Lung microvascular endothelial cell (primary cell): ENCODE data around the gene SFMBT1. TPM values are rescaled to one million over a fixed set of nuclear protein-coding genes. Genes with fewer than 3 reads are reported as not detected.

Experiments
- DNase-seq, 2 donors: peaks; one replicate each; pipeline versions ENCODE4 v3.0.0 to v3.0.0-alpha.2; 2010; ENCODE audit warnings: low read depth in 2 of 2
- total RNA-seq: library from RNA; depleted of rRNA; stranded (reverse); fragments of >200 nt; gene quantifications from 2 replicates; pipeline ENCODE4 v1.2.1, GENCODE V29; 2014

Gene SFMBT1
- total RNA-seq, 1 donor from 2014 or later, result 1.6 TPM

DNA sequence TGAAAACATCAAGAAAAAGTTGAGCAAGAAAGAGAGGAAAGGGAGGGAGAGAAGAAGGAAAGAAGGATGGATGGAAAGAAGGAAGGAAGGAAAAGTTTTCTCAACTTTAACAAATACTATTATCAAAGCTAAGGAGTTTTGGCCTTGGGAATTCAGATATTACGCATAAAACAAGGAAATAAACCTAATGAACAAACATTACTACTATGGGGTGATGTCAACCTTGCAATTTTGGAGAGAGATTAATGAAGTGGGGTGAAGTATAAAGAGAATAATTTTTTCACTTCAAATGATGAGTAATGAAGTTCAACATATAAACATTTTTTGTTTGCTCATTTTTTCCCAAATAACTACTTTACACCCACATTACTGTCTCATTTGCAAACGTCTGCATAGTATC, 55.2 kb downstream of the SFMBT1 start:
- no peak for DNase-seq

DNA sequence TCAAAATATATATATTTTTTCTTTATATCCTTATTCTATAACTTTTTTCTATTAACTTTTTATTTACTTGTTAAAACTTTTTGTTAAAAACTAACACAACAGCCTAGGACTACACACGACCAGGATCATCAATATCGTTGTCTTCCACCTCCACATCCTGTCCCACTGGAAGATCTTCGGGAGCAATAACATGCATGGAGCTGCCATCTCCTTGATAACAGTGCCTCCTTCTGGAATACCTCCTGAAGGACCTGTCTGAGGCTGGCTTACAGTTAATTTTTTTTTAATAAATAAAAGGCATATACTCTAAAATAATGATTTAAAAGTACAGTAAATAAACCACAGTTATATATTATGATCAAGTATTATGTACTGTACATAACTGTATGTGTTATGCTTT, 58.9 kb downstream of the SFMBT1 start:
- peak; percentile 53 to 66 for DNase-seq

DNA sequence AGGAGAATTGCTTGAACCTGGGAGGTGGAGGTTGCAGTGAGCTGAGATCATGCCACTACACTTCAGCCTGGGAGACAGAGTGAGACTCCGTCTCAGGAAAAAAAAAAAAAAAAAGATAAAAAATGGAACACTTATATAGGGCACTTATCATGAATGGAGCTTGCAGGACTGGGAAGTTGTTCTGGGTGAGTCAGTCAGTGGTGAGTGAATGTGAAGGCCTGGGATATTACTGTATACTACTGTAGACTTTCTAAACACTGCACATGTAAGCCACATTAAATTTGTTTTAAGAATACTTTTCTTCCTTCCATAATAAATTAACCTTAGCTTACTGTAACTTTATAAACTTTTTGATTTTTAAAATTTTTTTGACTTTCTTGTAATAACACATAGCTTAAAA, 59.8 kb downstream of the SFMBT1 start:
- DNase-seq, result peak in 1 of 2 donors; percentile 5

DNA sequence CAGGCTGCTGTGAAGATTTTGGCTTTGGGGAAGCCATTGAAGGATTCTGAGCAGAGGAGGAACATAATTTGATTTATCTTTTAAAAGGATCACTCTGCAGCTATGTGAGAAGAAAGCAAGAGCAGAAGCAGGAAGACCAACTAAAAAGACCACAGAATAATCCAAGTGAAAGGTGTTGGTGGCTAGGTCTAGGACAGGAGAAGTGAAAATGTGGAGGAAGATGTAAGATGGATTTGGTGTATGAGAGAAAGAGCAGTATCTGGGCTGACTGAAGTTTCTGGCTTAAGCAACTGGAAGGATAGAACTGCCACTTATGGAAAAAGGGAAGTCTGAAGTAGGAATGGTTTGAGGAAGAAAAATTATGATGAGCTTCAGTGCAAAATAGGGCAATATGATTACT, 62.0 kb downstream of the SFMBT1 start:
- DNase-seq, result no peak

DNA sequence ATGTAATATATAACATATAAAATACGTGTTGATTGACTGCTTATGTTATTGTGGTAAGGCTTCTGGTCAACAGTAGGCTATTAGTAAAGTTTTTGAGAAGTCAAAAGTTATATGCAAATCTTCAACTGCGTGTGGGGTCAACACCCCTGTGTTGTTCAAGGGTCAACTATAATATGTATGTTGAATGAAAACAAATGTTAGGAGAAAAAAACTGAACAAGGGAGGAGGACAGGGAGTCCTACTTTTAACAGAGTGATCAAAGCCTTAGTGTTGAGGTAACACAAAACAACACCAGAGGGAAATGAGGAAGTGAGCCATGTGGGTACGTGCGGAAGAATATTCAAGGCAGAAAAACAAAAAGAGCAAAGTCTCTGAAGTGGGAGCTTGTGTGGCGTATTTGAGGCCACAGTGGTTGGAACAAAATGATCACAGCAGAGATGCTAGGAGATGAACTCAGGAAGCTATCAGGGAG, 62.5 kb downstream of the SFMBT1 start:
- DNase-seq, result no peak

DNA sequence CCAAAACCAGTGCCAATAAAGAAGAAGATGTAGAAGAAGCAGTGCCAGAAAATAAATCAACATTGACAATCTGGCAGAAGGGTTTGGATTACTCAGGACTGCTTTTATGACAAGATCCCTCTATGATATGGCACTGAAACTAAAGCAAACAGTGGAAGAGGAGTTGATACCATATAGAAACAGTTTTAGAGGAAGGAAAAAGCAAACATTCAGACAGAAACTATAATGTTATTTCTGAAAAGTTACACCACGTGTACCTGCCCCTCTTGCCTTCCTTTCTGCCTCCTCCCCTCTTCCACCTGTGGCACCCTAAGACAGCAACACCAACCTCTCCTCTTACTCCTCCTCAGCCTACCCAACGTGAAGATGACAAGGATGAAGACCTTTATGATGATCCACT, 63.0 kb downstream of the SFMBT1 start:
- DNase-seq, result no peak

DNA sequence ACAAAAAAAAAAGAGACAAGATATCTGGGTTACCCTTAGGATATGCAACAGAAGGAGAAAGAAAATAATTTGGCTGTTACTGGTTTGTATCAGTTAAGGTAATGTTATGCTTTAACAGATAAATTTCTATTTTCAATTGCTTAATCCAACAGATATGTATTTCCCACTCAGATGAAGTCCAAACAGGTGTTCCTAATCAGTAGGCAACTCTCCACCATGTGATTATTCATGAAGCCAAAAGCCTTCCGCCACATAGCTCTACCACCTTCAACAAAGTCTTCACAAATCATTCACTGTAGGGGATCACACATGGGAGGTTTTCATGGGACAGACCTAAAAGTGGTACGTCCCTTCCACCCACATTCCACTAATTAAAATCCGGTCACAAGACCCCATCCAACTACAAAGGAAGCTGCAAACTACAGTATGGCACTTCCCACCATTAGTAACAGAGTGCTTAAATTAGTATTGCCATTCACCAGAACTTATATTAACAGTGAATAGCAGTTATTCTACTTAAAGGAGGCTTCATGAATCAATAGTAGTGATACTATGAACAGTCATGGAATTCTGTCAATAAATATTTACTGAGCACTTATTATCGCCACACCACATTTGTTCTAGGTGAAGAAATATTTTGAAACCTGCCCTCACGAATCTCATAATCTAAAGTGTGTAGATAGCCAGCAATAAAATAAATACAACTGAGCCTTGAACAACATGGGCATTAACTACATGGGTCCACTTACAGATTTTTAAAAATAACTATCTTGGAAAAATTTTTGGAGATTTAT, 66.5 kb downstream of the SFMBT1 start:
- DNase-seq, result no peak

DNA sequence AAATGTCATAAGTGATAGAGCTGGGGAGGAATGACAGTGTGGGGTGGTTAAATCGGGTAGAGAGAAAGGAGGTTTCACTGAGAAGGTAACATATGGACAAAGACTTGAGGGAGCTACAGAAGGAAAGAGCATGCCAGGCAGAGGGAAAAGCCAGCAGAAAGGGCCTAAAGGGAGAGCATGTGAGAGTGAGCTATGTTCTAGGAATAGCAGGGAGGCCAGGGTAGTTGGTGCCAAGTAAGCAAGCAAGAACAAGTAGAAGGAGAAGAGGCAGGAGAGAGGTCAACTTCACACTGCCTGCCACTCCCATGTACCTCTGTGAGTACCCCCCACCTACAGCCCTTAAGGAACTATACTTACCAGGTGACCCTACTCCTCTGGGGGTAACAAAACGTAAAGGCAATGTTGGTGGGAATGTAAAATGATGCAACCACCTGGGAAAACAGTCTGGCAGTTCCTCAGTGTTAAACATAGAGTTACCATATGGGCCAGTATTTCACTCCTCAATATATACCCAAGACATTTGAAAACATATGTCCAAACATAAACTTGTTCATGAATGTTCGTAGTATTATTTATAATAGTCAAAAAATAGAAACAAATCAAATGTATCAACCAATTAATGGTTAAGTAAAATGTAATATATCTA, 67.6 kb downstream of the SFMBT1 start:
- no peak for DNase-seq

DNA sequence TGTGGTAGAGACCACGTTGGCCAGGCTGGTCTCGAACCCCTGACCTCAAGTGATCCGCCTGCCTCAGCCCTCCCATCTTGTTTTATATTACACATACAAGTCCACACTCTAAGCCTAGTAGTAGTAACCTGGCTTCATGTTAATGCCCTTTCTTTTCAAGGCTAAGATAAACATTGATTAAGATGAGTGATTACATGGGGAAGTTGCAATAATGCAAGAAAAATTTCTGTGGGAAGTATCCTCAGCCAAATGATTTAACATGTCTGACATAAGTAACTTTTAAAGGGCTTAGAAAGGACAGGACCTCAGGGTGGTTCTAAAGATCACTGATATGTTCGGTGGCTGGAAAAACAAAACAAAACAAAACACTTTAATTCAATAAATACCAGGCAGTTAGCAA, 72.1 kb downstream of the SFMBT1 start:
- peak in 1 of 2 donors; percentile 49 for DNase-seq

DNA sequence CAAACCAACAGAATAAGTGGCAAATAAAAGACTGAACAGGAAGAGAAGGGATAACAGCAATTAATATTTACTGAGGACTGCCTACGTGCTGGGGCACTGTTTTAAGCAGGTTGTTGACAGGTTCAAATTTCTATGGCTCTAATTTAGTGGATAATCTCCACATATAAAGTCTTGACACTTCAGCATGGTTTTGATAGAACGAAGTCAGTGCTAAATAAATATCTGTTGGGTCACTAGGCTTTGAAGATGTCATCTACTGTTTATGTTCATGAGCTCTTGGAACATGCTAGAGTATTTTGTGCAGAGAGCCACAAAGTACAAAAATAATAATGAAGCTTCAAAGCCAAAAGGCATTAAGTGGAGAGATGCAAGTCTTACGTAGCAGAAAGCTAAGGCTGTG, 74.0 kb downstream of the SFMBT1 start:
- no peak for DNase-seq

DNA sequence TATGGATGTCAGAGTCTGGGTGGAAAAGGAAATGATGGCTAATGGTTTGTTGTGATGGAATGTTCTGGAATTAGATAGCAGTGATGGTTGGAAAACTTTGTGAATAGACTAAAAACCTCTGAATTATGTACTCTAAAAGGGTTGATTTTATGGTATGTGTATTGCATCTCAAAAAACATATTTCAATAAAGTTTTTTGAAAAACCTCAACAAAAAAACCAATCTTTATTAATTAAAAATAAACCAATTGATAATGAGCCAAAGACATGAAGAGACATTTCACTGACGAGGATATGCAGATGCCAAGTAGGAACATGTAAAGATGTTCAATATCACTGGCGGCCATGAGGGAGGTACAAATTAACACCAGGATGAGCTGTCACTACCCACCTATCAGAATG, 78.5 kb downstream of the SFMBT1 start:
- no peak for DNase-seq

DNA sequence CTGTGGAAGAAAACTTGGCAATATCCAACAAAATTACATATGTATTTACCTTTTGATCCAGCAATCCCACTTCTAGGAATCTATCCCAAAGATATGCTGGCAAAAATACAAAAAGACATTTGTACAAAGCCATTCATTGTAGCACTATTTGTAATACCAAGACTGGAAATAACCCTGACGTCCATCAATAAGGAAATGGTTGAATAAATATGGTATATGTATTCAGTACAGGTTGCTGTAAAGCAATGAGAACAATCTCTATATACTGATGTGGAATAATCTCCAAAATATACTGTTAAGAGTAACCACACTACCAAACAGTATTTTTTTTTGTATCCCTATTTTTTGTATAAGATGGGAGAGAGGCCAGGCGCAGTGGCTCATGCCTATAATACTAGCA, 83.7 kb downstream of the SFMBT1 start:
- DNase-seq, result no peak

DNA sequence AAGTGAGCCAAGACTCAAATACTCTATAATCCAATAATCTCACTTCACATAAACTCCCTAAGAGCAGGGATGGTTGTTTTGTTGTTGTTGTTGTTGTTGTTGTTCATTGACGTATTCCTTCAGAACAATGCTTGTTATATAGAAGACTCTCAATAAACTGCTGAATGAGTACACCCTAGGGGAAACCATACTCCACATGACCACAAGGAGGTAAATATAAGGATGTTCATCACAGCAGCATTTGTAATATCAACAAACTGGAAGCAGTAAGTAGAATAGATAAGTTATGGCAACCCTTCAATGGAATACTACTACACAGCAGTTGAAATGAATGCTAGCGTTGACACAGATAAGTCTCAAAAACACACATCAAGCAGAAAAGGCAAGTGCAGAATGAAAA, 86.1 kb downstream of the SFMBT1 start:
- no peak for DNase-seq

DNA sequence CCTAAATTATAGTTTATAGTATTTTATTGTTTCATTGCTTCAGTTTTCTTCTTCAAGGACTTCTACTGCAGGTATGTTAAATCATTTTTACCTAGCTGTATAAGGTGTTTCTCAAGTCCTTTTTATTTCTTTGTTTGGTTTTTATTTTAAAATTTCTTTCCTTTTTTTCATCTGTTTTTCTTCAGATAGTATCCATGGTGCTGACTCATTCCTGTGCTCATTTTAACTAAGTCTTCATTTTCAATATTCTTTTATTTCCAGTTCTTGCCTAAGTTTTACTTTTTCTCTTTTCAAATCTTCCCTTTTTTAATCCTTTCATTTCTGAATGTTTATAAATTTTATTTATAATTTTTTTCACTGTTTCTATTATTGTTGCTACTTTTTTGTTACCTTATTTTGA, 106.3 kb downstream of the SFMBT1 start:
- no peak for DNase-seq

DNA sequence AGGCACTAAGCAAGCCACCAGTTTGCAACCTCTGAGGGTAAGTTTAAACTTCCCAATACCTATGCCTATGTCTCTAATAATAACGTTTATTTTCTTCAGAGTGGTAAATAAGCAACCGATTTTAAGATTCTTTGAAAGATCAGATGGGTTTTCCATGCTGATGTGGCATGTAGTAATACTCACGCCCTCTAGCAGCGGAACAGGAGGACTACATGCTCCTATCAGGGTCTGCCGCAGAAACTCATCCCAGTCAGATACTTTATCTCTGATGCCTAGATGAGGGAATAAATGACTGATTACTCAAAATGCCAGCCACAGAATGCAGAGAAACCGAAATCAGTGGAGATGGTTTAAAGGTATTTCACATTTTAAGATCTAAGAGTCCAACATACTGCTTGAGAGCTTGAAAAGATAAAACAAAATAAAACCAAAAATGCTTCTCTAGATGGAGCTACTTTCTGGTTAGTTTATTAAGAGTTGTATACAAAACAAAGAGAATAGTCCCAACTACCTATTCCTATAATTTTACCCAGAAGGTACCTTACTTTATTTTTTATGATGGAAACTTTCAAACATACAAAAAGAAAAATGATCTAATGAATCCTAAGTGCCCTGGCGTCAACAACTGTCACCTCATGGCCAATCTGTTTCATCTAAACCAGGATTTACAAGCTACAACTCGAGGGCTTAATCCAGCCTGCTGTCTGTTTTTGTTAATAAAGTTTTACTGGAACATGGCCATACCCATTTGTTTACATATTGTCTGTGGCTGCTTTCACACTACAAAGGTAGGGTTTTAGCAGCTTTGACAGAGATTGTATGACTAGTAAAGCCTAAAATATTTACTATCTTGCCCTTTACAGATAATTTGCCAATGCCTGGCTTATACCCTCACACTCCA, 111.0 kb downstream of the SFMBT1 start:
- peak; percentile 68 to 73 for DNase-seq

DNA sequence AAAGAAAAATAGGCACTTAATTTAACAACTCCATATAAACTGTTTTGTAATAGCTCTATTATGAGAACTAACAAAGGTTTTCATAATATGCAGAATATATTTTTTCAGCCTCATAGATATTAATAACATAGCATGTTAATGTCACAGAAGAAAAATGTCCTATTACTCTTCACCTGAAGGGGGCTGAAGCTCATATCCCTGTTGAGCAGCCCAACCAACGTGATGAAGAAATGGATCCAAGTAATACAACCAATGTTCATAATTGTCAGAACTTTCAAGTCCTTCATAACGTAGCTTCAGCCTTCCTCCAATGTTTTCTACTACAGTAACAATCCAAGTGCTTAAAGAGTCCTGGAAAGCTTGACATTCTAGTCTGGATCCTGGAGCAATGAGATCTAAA, 114.0 kb downstream of the SFMBT1 start:
- no peak for DNase-seq

DNA sequence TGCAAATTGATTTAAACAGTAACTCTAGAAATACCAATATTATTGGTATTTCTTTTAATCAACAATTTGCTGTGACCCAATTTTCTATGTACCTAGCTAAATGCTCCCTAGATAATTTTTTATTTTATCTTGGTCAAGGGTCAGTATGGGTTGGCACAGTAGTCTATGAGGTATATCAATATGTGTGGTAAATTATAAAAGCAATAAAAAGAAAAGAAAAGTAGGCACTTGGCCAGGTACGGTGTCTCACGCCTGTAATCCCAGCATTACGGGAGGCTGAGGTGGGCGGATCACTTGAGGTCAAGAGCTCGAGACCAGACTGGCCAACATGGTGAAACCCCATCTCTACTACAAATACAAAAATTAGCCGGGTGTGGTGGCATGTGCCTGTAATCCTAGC, 114.5 kb downstream of the SFMBT1 start:
- no peak for DNase-seq

DNA sequence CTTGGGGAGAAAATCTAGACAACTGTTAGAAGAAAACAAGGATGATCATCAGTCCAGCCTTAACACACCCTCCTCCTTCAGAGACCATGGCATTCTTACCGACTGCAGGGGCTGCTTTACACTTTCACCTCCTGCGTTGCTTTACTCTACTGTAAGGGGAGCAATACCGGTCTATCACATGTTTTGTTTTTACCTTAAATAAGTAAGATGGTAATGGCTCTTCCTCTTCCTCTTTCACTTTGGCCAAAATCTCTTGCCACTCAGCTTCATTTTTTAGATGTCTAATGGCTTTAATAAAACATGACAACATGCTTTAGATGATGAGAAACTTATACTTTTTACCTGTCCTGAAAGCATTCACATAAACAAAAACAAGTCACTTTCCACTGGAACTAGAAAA, 115.1 kb downstream of the SFMBT1 start:
- DNase-seq, result no peak

DNA sequence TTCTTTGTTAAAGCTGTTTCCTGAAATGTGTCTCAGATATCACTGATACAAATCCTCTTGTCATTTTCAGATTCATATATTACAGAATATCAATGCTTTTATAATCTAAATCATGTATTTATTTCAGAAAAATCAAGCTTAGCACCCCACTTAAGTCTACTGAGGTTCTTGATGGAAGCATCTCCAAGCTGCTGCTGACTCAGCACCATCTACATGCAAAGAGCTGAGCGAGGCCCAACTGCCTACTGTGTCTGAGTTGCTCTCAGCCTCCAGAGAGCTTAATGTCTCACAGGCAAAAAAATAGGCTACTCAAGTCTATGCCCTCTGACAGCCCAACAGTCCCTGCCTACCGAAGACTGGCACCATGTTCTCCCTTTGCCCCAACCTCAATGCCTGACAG, 119.3 kb downstream of the SFMBT1 start:
- no peak for DNase-seq

DNA sequence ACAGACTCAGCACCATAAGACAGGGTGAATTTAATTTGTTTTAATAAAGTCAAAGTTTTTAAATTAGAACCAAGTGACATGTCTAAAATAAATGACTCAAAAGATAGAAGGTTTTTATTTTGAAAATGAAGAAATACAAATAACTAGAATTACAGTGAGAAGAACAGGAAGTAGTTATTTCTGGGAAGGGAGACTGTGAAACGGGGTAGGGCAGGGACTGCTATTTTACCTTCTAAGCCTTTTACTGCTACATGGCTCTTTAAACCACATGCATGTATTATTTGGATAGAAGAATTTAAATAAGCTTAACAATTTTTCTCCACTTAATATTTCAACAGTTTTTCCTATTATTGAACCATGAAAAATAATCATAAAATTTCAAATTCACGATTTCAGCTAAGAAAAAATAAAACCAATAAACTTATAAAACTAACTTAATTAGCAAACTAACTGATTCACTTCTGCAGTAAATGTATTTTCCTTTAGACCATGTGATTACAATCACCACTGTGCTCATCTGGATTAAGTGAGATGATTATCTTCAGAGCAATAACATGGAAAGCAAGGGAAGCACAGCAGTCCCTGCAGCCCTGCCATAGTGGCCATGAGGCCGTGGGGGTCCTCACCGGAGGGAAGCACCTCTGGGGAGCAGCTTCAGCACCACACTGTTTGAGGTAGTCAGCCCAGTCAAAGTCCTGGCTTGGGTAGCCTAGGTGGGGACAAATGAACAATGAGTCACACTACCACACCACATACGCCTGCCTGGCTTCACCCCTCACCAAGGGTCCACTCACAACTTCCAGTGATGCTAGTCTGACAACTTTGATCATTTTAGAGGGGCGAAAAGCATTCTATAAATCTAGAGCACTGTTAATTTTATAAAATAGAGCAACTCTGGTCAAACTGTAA, 120.2 kb downstream of the SFMBT1 start:
- DNase-seq, result no peak

DNA sequence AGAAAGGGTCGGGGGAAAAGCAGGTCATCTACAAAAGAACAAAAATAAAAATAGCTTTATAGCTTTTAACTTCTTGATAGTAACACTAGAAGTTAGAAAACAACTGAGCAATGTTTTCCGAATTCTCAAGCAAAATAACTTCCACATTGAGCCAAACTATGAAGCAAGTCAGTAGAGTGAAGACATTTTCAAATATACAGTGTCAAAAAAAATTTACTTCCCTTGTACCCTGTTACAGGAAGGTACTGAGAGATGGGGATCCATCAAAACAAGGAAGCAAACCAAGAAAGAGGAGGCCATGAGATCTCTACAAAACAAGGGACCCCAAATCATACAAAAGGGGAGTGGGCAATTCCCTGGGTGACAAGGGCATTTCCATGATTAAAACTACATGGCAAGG, 121.9 kb downstream of the SFMBT1 start:
- DNase-seq, result no peak
